DMS53 (cell line): ENCODE results near the gene PHC3.
A peak's percentile ranks its signal among the peaks of the same experiment; 100 is the strongest.
"Not testable (repeated sequence)": the region's sequence is repeated elsewhere in the genome, so short reads cannot be mapped to it uniquely, and the experiment has no call there.

Source experiments
- DNase-seq: peaks from one replicate; lab custom pipeline; 2025; lab: John Stamatoyannopoulos, UW

Gene PHC3

GRCh38 chr3:170180908-170181885, at the start of gene PHC3:
TSS of gene PHC3 (minus strand) at chr3:170181733. CDS start at chr3:170181715, 18 bp downstream.
- peak; percentile 91 for DNase-seq

GRCh38 chr3:170228093-170228766, 46.7 kb upstream of the PHC3 start:
- DNase-seq = no peak

- DNase-seq = no peak
Measured at GRCh38 chr3:170226426-170226960, 45.0 kb upstream of the PHC3 start.

- no peak for DNase-seq
Measured at GRCh38 chr3:170225166-170225565, 43.6 kb upstream of the PHC3 start.

- peak; percentile 55 for DNase-seq
Measured at GRCh38 chr3:170222647-170223541, 41.4 kb upstream of the PHC3 start.

- peak; percentile 96 for DNase-seq
Measured at GRCh38 chr3:170221924-170222646, 40.6 kb upstream of the PHC3 start, which contains the start of gene PRKCI. TSS of gene PRKCI (plus strand) at chr3:170222424. CDS start at chr3:170222670, 246 bp downstream.

- DNase-seq = peak; percentile 7
Measured at GRCh38 chr3:170220871-170221270, 39.3 kb upstream of the PHC3 start.

- DNase-seq = no peak
Measured at GRCh38 chr3:170219850-170220249, 38.3 kb upstream of the PHC3 start.

- no peak for DNase-seq
Measured at GRCh38 chr3:170211668-170212067, 30.1 kb upstream of the PHC3 start.

- no peak for DNase-seq
Measured at GRCh38 chr3:170207717-170208116, 26.2 kb upstream of the PHC3 start.

- not testable (repeated sequence) for DNase-seq
Measured at GRCh38 chr3:170206164-170206762, 24.7 kb upstream of the PHC3 start.

GRCh38 chr3:170205302-170205701, 23.8 kb upstream of the PHC3 start:
- no peak for DNase-seq

GRCh38 chr3:170204509-170204908, 23.0 kb upstream of the PHC3 start:
- no peak for DNase-seq

GRCh38 chr3:170204023-170204472, 22.5 kb upstream of the PHC3 start:
- DNase-seq = no peak

- DNase-seq = no peak
Measured at GRCh38 chr3:170203457-170203856, 21.9 kb upstream of the PHC3 start.

- DNase-seq = no peak
Measured at GRCh38 chr3:170201527-170201926, 20.0 kb upstream of the PHC3 start.

- no peak for DNase-seq
Measured at GRCh38 chr3:170200987-170201386, 19.5 kb upstream of the PHC3 start.

- DNase-seq = peak; percentile 56
Measured at GRCh38 chr3:170196833-170197232, 15.3 kb upstream of the PHC3 start.

- DNase-seq = not testable (repeated sequence)
Measured at GRCh38 chr3:170195759-170196158, 14.2 kb upstream of the PHC3 start.
